ENCODE results near the gene MUC5B. TPM values are rescaled to one million over a fixed set of nuclear protein-coding genes. Genes with fewer than 3 reads are reported as not detected.

The MUC5B gene
- polyA plus RNA-seq, 3 donors = 0.13 to 0.37 TPM; not detected in 1

GRCh38 chr11:1307998-1308742 lies 85.3 kb downstream of the MUC5B start:
- WGBS, 3 donors = 37 to 76% (median 74%) methylated on average over 21 of the region's 21 CpGs
- H3K27ac ChIP-seq (ENCODE audit: low read depth, low read length) = no peak overlapping the region

DNA sequence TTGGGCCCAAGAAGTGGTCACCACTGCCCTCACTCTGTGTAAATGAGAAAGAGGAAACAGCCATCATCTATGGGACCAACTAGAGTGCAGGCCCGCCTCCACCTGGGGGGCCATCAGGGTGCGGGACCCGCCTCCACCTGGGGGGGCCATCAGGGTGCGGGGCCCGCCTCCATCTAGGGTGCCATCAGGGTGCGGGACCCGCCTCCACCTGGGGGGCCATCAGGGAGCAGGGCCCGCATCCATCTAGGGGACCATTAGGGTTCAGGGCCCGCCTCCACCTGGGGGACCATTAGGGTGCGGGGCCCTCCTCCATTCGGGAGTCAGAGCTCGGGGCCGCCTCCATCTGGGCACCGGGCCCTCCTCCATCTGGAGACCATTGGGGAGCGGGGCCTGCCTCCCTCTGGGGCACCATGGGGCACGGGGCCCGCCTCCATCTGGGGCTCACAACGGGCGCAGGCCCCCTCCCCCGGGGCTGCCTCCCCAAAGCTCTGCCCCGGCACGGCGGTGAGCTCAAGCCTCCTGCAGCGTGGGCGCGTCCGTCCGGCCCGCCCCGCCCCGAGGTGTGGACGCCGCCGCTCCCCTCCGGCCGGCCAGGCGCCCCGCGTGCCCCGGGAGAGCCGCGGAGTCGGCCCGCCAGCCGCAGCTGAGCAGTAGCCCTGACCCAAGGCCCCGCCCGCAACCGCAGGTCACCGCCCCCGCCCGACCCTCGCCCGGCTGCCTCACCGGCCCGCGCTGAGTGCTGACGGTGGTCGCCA lies 86.1 kb downstream of the MUC5B start:
- WGBS, 3 donors = 1 to 3% (median 3%) methylated on average over 54 to 58 of the region's 58 CpGs

DNA sequence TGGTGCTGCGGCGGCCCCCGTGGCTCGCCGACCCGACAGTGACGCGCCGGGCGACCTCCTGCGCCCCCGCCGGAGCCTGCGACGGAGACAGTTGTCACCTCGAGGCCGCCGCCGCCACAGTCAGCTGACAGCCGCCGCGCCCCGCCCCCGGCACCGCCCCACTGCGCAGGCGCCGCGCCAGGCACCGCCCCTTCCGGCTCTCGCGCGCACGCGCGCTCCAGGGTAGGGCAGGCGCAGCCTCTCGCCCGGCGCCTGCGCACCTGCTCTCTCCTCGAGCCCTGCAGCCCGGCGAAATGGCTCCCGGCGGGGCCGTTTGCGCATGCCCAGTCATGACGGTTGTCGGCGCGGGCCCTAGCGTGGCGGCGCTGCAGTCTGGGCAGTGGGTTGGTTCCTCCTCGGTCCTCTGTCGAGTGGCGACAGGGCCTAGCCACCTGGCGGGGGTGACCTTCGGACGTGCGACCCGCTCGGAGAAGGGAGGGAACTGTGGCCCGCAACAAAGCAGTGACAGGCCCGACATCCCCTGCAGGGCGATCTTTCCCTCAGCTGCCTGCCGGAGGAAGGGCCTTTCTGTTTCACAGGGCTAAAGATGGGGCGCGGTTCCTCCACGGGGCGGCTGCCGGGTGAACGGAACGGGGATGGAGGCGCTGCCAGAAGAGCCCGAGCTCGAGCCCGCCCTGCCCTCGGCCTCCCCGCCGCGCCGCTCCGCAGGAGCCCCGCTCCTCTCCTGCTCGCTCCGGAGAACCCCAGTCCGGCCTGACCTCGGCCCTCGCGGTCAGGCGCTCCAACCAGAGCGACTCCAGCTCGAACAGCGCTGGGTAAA lies 86.8 kb downstream of the MUC5B start, which contains the start of gene TOLLIP:
Gene TOLLIP, minus strand, starts transcription at position 135 of the 820 bp plus-strand sequence. Its CDS starts 134 bp downstream, at position 1.
- 1 to 3% (median 2%) methylated on average over 82 to 97 of the region's 97 CpGs for WGBS, 3 donors
- no peak within 1 kb of the TSS for H3K27ac ChIP-seq (ENCODE audit: low read depth, low read length)

More for the DNA sequence above, 86.1 kb downstream of the MUC5B start:
- H3K27ac ChIP-seq (ENCODE audit: low read depth, low read length) = no peak overlapping the region

GRCh38 chr11:1310318-1310687 lies 87.4 kb downstream of the MUC5B start:
- H3K27ac ChIP-seq (ENCODE audit: low read depth, low read length) = no peak overlapping the region
- WGBS, 3 donors = 71 to 80% (median 76%) methylated on average over 18 of the region's 18 CpGs

DNA sequence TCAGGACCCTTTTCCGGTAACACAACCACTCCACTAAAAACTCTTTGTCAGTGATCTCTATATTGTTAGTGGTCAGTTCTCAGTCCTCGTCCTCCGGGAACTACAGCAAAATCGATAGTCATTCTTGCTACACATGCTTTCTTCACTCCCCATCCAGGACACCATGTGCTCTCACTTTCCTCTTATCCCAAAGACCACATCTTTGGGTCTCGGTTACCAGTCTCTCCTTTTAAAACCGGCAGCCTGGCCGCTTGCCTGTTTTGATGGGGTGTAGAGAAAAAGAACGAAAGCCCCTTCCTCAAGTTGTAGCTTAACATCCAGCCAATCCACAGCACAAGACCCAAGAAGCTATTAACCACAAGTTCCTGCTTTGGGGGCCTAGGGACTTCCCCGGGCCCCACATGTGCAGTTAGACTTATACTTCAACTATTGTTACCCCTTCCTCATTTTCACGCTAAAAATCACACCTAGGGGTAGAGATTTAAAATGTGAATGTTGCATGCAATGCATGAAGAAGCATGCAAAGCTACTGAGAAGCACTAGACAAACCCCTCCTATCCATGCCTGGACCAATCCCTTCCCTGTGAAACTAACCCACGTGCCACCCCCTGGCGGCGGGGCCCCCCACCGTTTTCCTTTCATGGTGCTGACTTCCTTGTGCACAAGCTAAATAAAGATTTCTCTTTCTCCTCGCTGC lies 88.1 kb downstream of the MUC5B start:
- no peak overlapping the region for H3K27ac ChIP-seq (ENCODE audit: low read depth, low read length)
- WGBS, 3 donors = 56 to 88% (median 67%) methylated on average over 15 of the region's 15 CpGs

Other genes with a start within 250 kb of the MUC5B start
- gene MUC6, start 186.3 kb upstream of the MUC5B start, polyA plus RNA-seq = 10 to 100 TPM in 1 of 3 donors, 1 to 10 TPM in 1, not detected in 1; 6.2 to 10.6 TPM
- under 1 TPM in 2 of 3 donors, not detected in 1; 0.01 to 0.31 TPM for gene MUC2, start 148.2 kb upstream of the MUC5B start, polyA plus RNA-seq
- 10 to 100 TPM in 1 of 3 donors, under 1 TPM in 2; 0.03 to 24.5 (median 0.56) TPM for gene MUC5AC, start 65.1 kb upstream of the MUC5B start, polyA plus RNA-seq
- gene TOLLIP, start 86.6 kb downstream of the MUC5B start, polyA plus RNA-seq = 10 to 100 TPM; 30.0 to 36.9 (median 30.7) TPM
- 10 to 100 TPM in 1 of 3 donors, under 1 TPM in 2; 0.67 to 50.2 (median 0.82) TPM for gene BRSK2, start 166.9 kb downstream of the MUC5B start, polyA plus RNA-seq